NCI-H345 treated with DMSO at 0.1 percent for 48 hours (cell line): Measurements from ENCODE around the gene OPRL1.

Source experiments
- DNase-seq: peaks from one replicate; lab custom pipeline; 2025; ENCODE audit not compliant: unreplicated experiment; lab: John Stamatoyannopoulos, UW

OPRL1 gene

GRCh38 chr20:64042054-64042781 is 37.7 kb upstream of the OPRL1 start:
- no peak for DNase-seq

DNA sequence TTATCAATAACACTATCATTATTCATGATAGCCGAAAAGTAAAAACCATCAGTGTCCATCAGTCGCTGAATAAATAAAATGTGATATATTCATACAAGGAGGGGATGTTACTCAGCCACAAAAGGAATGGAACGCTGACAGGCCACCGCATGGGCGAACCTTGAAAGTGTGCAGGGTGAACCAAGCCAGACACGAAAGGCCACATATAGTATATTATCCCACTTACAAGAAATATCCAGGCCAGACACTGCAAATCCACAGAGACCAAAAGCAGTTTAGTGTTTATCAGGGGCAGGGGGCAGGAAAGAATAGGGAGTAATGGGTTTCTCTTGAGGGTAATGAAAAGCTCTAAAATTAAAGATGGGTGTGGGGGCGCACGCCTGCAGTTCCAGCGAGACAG is 36.1 kb upstream of the OPRL1 start:
- DNase-seq = no peak

DNA sequence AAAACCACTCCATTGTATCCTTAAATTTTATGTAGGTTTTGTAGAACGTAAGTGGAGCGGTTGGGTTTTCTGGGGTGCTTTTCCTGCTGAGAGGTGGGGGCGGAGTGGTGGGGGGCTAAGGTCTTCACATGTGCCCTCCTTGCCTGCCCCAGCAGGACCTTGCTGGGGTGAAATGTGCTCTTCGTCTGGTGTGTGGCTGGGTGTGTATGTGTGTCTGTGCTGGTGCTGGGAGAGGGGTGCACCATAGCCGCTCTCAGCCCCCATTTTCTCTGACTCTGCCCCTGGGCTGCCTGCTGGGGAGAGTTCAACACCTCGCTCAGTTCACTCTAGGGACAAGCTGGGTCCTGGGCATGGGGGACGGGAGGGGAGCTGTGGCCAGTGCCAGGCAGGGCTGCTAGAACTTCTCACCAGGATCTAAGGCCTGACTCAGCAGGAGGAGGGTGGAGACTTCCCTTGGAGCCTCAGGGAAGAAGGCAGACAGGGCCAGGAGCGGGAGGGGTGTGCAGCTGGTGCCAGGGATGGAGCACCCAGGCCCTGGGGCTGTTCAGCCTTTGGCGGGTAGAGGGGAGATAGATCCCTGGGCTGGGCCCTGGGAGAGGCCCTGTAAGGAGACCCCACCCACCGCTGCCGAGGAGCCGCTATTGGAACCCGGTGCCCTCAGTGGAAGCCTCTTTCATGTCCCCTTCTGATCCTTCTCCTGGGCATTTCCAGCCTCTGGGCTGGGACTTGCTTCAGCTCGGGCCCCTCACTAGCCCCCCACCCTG is 35.2 kb upstream of the OPRL1 start:
- no peak for DNase-seq

DNA sequence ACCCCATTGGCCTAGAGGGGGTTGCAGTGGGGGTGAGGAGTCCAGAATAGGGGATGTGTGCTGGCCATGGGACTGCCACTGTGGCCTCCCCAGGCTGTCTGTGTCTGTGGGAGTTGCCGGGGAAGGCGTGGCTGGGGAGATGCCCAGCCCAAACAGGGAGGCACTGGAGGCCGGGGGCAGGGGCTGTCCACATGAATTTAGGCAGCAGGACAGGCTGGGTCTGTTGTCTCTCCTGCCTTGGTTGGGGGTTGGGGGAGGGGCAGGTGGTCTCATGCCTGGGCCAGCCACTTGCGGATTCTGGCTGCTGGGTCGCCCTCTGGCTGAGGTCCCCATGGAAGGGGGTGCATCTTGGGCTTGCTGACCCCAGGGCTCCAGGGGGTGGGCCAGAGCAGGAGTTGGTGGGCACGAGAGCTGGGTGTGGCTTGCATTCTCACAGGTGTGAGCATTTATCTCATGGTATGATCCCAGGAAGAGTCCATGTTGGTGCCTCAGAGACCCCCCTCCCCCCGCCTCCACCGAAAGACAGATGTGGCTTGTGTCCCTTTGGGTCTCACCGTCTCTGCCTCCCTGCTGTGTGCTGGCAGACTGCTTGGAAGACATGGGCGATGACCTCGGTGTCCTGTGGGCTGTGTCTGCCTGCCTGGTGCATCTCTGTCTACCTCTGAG is 34.4 kb upstream of the OPRL1 start:
- DNase-seq = no peak

- DNase-seq = no peak
Measured at GRCh38 chr20:64047046-64047389, 32.9 kb upstream of the OPRL1 start.

DNA sequence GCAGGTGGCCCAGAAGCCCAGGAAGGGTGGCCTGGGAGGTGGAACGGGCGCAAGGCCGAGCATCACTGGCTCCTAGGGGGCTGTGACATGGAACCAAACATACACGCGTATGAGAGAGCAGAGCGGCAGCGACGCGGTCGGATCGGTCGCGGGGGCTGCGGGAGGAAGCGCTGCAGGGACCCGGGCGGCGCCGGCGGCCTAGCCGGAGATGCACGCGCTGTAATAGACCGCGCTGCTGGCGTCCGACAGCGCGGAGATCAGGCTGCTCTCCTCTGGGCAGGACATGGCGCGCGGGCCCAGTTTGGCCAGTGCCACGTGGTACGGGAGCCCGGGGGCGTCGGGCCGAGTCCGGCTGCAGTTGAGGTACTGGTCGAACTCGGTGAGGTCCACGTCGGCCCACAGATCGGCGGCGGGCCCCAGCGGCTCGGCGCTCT is 31.9 kb upstream of the OPRL1 start:
- DNase-seq = no peak

- DNase-seq = no peak
Measured at GRCh38 chr20:64048402-64049044, 31.4 kb upstream of the OPRL1 start.

GRCh38 chr20:64049060-64049877 is 30.6 kb upstream of the OPRL1 start, which contains the start of gene SOX18:
Gene SOX18, minus strand, starts transcription at chr20:64049639. Its CDS starts 123 bp downstream, at chr20:64049516.
- DNase-seq = no peak

GRCh38 chr20:64049878-64050260 is 30.0 kb upstream of the OPRL1 start:
- no peak for DNase-seq

GRCh38 chr20:64050261-64051032 is 29.4 kb upstream of the OPRL1 start:
- no peak for DNase-seq

- no peak for DNase-seq
Measured at GRCh38 chr20:64051033-64051452, 28.8 kb upstream of the OPRL1 start.

DNA sequence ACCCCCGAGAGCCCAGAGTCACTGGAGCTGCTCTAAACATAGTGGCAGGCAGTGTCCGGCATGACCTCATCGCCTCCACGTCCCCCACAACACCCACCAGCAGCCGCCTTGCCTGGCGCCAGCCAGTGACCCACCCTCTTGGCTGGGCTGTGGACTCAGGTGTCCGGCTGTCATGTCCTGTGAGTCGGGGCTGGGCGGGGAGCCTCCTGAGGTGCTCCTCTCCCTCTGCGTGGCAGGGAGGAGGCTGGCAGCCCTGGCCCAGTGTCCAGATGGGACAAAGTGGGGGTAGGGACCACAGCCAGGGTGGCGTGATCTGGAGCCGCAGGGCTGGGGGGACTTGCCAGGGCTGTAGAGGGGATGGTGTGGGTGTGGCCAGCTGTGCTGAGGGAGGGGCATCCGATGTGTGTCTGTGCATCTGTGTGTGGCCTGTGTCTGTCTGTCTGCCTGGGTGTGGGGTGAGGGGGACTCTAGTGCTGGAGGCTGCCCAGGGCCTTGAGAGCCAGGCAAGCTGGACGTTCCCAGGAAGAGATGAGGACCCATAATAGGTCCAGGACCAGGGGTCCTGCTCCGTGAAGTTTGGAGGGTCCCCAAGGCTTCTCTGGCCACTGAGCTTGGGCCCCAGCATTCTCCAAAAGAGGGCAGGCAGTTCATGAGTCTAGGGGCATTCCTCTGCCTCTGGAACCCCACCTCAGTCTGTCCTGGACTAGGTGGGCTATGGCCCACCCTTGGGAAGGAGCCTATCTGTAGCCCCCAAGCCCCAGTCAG is 28.1 kb upstream of the OPRL1 start:
- DNase-seq = no peak

DNA sequence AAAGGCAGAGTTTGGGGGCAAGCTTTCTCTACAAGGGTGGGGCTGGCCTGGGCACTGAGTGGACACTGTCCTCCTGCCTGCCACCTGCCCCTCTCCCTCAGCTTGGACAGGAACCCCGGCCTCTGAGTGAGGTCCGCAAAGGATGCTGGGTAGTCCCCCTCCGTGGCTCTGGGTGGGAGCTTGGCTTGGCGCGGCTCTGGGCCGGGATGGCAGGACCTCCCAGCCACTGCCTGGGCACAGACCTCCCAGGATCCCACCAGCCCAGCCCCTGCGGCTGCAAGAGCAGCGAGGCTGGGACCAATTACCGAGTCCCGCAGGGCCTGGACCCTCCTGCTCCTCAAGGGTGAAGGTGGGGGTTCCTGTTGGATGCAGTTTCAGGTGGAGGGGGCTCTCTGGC is 27.6 kb upstream of the OPRL1 start:
- DNase-seq = no peak

GRCh38 chr20:64052987-64053840 is 26.7 kb upstream of the OPRL1 start:
- no peak for DNase-seq

- DNase-seq = no peak
Measured at GRCh38 chr20:64053841-64054661, 25.8 kb upstream of the OPRL1 start.

DNA sequence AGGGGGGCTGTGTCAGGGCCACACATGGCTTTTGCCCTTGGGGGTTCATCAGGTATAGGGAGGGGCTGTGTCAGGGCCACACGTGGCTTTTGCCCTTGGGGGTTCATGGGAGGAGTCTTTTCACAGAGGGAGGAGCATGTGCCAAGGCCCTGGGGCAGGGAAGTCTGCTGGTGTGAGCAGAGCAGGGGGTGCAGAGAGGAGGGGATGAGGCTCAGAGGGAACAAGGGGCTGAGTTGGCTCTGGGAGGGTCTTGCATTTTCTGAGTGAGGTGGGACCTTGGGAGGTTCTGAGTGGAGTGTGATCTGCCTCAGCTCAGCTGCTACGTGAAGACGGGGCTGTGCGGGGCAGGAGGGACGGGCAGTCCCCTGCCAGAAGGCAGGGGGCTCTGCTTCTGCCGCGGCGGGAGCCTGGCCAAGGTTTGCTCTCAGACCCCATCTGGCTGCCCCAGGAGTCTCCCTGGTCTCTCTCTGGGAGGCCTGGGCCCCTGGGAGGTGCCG is 24.4 kb upstream of the OPRL1 start:
- no peak for DNase-seq
